K562 (cell line): ENCODE data around the gene ZNF546.
"Not testable (repeated sequence)": the region's sequence is repeated elsewhere in the genome, so short reads cannot be mapped to it uniquely, and the experiment has no call there.

ENCODE experiments used
- ARID3A ChIP-seq: IDR thresholded peaks from 2 replicates; pipeline ENCODE4 v1.6.1; 2012; ENCODE audit warnings: low read depth, low read length, improper control_type of control experiment, borderline replicate concordance
- CTCF ChIP-seq, 3 experiments: IDR thresholded peaks in 2 of 3; conservative IDR thresholded peaks in 1 of 3; 2 replicates each; pipeline ENCODE4 v1.5.1; 2011 to 2012; ENCODE audit warnings: low read length in 3 of 3, mild to moderate bottlenecking in 3 of 3, control low read depth in 2 of 3, improper control_type of control experiment in 1 of 3, inconsistent platforms in 1 of 3, low read depth in 1 of 3, mixed read lengths in 1 of 3, moderate library complexity in 1 of 3; ENCODE audit not compliant: insufficient read depth in 2 of 3
- GABPB1 ChIP-seq: sonication (generic); formaldehyde crosslinking; IDR thresholded peaks from 2 replicates; pipeline ENCODE4 v1.8.0; 2022; ENCODE audit warnings: mild to moderate bottlenecking, missing genetic modification reagents
- KDM1A ChIP-seq, 2 experiments: fragments of 450-650 bp; IDR thresholded peaks; 2 replicates each; pipeline ENCODE4 v1.6.1; 2016; ENCODE audit warnings: mild to moderate bottlenecking in 2 of 2
- MLX ChIP-seq, 2 experiments: fragments of 450-650 bp in 1 of 2; sonication (generic) in 1 of 2; formaldehyde crosslinking; conservative IDR thresholded peaks; 2 replicates each; pipeline versions ENCODE4 v1.4.0 to v1.8.1; 2020 to 2022; ENCODE audit warnings: mild to moderate bottlenecking in 1 of 2, missing genetic modification reagents in 1 of 2
- PML ChIP-seq: IDR thresholded peaks from 2 replicates; pipeline ENCODE4 v1.6.1; 2012; ENCODE audit warnings: low read length, inconsistent platforms
- POLR2AphosphoS5 ChIP-seq: IDR thresholded peaks from 2 replicates; pipeline ENCODE4 v1.6.1; 2011; ENCODE audit warnings: mild to moderate bottlenecking, low read depth, low read length, moderate library complexity; ENCODE audit not compliant: control insufficient read depth, insufficient read depth
- RAD21 ChIP-seq, 2 experiments: fragments of 250-450 bp in 1 of 2; fragments of 450-650 bp in 1 of 2; sonication (Bioruptor Pico) in 1 of 2; formaldehyde crosslinking in 1 of 2; IDR thresholded peaks in 1 of 2; conservative IDR thresholded peaks in 1 of 2; 2 replicates each; pipeline versions ENCODE4 v1.4.0 to v1.8.0; 2020 to 2022; ENCODE audit warnings: mild to moderate bottlenecking in 2 of 2, moderate library complexity in 1 of 2
- SMAD4 ChIP-seq: fragments of 250-450 bp; sonication (Bioruptor Pico); conservative IDR thresholded peaks from 2 replicates; pipeline ENCODE4 v1.8.0; 2021; ENCODE audit warnings: inconsistent platforms, mild to moderate bottlenecking, moderate library complexity

GRCh38 chr19:40041718-40042117 is 44.9 kb downstream of the ZNF546 start:
- not testable (repeated sequence) for TF ChIP-seq PML; ARID3A; RAD21 (CRISPR knock-in tag; conservative IDR thresholded peaks at IDR 0.05 in 1 of 2, IDR thresholded peaks at IDR 0.05 in 1 of 2); POLR2AphosphoS5; KDM1A (IDR thresholded peaks at IDR 0.05); SMAD4; CTCF (IDR thresholded peaks at IDR 0.05 in 2 of 3, conservative IDR thresholded peaks at IDR 0.05 in 1 of 3; ENCODE audit: insufficient read depth in 2 of 3, low read depth in 1 of 3, low read length in 3 of 3); GABPB1 (CRISPR knock-in tag); MLX (CRISPR knock-in tag; conservative IDR thresholded peaks at IDR 0.05)
